GM18907 (cell line): ENCODE results near the gene RAMP1.
"Not testable (repeated sequence)": the region's sequence is repeated elsewhere in the genome, so short reads cannot be mapped to it uniquely, and the experiment has no call there.

Experiments used
- ATAC-seq: cut with Tn5 transposase; IDR thresholded peaks from one replicate; pipeline ENCODE4 v1.9.1; 2021; ENCODE audit warnings: mild to moderate bottlenecking, moderate library complexity; ENCODE audit not compliant: unreplicated experiment

RAMP1 gene

GRCh38 chr2:237863102-237863511 is 3.7 kb downstream of the RAMP1 start:
- ATAC-seq: no peak

DNA sequence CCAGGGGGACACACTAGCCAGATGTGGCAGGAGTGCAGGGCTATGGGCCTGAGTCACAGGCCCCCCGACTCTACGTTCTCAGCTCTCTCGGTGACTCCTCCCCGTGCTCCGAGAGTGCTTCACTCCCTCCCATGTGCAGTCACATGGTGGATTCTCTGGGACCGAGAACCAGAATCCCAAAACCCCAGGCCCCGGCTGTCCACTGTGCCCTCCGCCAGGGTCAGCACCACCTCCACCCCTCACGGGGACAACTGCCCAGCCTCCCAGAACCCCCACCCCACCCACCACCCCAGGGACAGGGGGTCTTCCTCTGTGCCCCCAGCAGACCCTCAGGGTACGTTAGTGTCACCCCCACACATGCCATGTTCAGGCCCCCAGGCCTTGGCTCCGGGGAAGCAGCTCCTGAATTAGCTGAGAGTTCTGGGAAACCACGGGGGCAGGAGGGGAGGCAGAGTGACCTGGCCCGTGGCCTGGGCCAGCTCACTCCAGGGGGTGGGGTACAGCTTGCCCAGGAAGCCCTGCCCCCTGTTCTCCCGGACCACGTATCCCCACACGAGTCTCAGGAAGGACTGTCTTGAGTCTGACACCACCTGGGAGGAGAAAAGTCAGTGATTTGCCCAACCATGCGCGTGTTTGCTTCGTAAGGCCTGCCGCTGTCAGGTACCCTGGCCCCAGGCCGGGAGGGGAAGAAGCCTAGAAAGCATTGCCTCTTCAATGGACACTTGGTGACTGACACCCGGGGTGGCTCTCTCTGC is 4.4 kb downstream of the RAMP1 start:
- no peak for ATAC-seq

- ATAC-seq: no peak
Measured at GRCh38 chr2:237864444-237864931, 5.1 kb downstream of the RAMP1 start.

DNA sequence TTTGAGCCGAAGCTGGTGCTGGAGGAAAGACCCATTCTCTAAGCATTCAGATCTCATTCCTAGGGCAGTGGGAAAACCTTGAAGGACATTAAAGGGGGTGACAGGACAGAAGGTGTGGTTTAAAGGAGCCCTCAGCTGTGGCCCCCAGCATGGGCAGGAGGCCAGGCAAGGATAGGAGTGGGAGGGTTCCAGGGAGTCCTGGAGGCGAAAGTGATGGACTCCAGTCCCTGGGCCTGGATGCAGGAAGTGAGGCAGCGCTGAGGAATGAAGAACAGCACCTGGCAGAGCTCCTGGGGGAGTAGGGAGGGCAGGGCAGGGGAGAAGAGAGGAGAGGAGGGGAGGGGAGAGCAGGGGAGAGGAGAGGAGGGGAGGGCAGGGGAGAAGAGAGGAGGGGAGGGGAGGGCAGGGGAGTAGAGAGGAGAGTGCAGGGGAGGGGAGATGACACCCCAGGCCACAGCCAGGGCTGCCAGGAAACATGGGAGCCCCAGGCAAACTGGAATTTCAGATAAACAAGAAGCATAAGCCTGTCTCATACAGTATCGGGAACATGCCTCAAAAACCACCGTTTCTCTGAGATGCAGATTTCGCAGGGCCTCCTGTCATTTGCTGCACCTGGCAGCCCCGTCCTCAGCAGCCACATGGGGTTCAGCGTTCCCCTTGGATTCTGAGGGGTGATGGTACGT is 5.7 kb downstream of the RAMP1 start:
- no peak for ATAC-seq

GRCh38 chr2:237865623-237866041 is 6.2 kb downstream of the RAMP1 start:
- no peak for ATAC-seq

- ATAC-seq: no peak
Measured at GRCh38 chr2:237866101-237866621, 6.7 kb downstream of the RAMP1 start.

DNA sequence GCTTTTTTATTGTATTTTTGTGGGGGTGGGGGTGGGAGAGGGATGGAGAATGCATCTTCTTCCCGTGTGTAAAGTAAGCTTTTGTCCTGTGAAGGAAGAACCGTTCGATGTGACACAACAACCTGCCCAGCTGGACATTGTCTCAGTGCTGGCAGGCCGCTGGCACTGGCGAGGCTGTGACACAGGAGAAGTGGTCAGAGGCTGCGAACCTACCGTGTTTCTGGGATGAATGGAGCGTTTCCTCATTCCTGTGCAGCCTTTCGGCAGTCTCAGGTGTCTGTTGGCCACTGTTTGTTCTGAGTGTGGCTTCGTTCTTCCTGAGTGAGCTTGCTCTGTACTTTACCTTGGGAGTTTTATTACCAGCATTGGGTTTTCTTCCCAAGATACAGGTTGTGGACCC is 8.0 kb downstream of the RAMP1 start:
- ATAC-seq: no peak

DNA sequence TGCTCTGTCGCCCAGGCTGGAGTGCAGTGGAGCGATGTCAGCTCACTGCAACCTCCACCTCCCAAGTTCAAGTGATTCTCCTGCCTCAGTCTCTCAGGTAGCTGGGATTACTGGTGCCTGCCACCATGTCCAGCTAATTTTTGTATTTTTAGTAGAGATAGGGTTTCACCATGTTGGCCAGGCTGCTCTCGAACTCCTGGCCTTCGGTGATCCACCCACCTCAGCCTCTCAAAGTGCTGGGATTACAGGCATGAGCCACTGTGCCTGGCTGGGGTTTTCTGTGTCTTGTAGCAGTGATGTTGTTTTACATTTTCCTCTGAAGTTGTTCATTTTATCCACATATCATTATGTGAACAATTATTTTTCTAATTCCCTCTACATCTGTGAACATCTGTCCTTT is 8.7 kb downstream of the RAMP1 start:
- not testable (repeated sequence) for ATAC-seq

DNA sequence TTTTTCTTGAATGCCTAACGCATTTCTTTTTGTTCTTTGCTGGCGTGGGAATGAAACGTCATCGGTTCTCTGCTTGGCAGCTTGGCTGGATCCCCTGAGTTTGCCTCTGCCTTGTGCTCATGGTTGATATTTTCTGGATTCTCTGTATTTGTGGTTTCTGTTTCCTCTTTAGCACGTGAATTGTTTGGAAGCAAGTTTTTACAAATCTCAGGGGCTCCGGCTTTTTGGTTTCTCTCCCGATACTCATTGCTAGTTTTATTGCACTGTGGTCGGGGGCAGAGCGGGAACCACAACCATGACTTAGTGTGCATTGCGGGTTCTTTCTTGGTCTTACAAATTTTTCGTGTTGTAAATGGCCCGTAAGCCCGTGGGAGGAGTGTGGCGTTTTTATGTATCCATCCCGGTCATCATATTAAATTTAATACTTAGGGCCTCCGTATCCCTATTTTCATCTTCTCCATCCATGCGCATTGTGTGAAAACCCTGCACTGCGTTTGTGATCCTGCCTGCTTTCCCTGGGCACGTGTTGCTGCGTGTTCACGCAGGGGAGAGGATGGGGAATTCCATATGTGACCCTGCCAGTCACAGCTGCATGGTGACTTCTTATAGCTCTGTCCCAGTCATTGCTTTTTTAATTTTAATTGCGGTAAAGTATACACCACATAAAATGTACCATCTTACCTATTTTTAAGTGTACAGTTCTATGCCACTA is 9.4 kb downstream of the RAMP1 start:
- ATAC-seq: no peak

- no peak for ATAC-seq
Measured at GRCh38 chr2:237869343-237870102, 10.1 kb downstream of the RAMP1 start.

DNA sequence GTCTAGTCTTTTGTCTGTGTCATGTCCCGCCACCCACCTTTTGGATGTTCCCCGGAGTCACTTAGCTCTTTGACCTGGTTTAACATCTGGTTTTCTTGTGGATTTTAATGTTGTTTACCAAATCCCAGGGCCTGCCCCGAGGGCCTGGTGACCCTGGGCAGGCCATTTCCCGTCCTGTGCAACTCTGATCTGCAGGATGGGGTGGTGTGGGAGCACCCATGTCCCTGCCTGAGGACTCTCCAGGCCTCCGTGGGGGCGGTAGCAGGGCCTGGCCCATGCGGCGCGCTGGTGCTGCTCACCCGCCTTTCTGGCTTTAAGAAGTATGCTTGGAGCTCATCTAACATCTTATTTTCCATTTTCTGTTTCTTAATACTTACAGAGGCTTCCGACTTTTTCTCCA is 10.7 kb downstream of the RAMP1 start:
- ATAC-seq: no peak

- no peak for ATAC-seq
Measured at GRCh38 chr2:237870754-237871651, 11.6 kb downstream of the RAMP1 start.

DNA sequence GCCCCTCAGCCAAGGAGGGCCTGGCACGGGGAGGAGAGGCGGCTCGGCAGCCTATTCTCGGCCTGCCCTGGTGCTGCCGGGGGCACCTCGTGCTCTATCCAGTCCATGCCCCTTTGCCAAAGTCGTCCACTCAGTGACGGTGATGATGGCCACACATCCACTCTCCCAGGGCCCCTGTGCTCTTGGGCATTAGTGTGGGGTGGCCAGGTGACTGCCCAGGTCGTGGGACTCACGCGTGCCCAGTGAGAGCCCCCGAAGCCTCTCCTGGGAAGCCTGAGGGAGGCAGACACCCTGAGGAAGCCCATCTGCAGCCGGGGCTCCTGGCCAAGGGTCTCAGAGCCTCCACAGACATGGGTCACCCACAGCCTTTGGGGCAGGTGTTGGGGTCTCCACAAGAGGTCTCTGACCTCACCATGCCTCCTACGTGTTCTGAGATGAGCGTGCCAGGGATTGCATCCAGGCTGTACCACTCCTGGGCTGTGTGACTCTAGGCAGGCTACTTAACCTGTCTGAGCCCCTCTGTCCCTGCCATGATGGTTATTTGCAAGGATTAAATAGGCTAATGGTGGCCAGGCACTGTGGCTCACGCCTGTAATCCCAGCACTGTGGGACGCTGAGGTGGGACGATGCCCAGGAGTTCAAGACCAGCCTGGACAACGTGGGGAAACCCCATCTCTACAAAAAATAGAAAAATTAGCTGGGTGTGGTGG is 12.9 kb downstream of the RAMP1 start:
- no peak for ATAC-seq

- no peak for ATAC-seq
Measured at GRCh38 chr2:237873421-237873831, 14.0 kb downstream of the RAMP1 start.

GRCh38 chr2:237873897-237874551 is 14.6 kb downstream of the RAMP1 start:
- ATAC-seq: no peak

GRCh38 chr2:237874585-237875161 is 15.2 kb downstream of the RAMP1 start:
- ATAC-seq: no peak

GRCh38 chr2:237875256-237876060 is 16.0 kb downstream of the RAMP1 start:
- ATAC-seq: no peak
